GM12878 (cell line): Measurements from ENCODE around the gene NOP14. TPM values are rescaled to one million over a fixed set of nuclear protein-coding genes. Genes with fewer than 3 reads are reported as not detected.
A peak's percentile ranks its signal among the peaks of the same experiment; 100 is the strongest.

Experiments used
- ATAC-seq: fragments of 200-7000 bp; cut with Tn5 transposase; 3 replicates; pipeline ENCODE4 v1.9.1; 2020; ENCODE audit warnings: mild to moderate bottlenecking, moderate library complexity
- BruUV-seq: library from RNA; stranded (reverse); fragments of 400-500 nt; replicated peaks from 2 replicates; lab custom pipeline; 2021; lab: Mats Ljungman, UMichigan
- CTCF ChIA-PET: fragments of 300-600 bp; sonication (Branson Sonifier 250); formaldehyde crosslinking; extraction: SDS; loops from one replicate; lab custom pipeline; 2021; ENCODE audit warnings: inconsistent platforms; lab: Yijun Ruan, JAX
- POLR2A ChIA-PET: fragments of 350-600 bp; formaldehyde crosslinking; extraction: SDS; loops from one replicate; lab custom pipeline; 2021; ENCODE audit warnings: inconsistent platforms; lab: Charles Lee
- RAD21 ChIA-PET: fragments of 300-600 bp; sonication (Branson Sonifier 250); formaldehyde crosslinking; loops from one replicate; lab custom pipeline; 2023; ENCODE audit warnings: antibody characterized with exemption; ENCODE audit not compliant: unreplicated experiment; lab: Charles Lee
- SMC1A ChIA-PET: fragments of 300-600 bp; sonication (Branson Sonifier 250); formaldehyde crosslinking; loops from one replicate; lab custom pipeline; 2023; ENCODE audit not compliant: unreplicated experiment, uncharacterized antibody; lab: Charles Lee
- DNase-seq: peaks from one replicate; pipeline ENCODE4 v3.0.0-alpha.2; 2011; ENCODE audit warnings: low read depth, low spot score
- FAIRE-seq: peaks from 3 replicates; lab custom pipeline; 2011; peaks lifted over from hg19 to GRCh38; lab: Jason Lieb, UNC
- H2AFZ ChIP-seq: 2 replicates; pipeline ENCODE4 v1.6.0; 2011; ENCODE audit warnings: low read depth, low read length, control low read depth; ENCODE audit not compliant: control insufficient read depth
- H3K27ac ChIP-seq: 2 replicates; pipeline ENCODE4 v1.5.1; 2011; ENCODE audit warnings: control low read depth; ENCODE audit not compliant: control insufficient read depth, insufficient read depth
- H3K27me3 ChIP-seq, 2 experiments: replicated peaks in 1 of 2; 2 replicates each; pipeline versions ENCODE4 v1.6.0 to v1.6.1; 2011; ENCODE audit warnings: low read length in 1 of 2; ENCODE audit not compliant: control insufficient read depth in 2 of 2, insufficient read depth in 2 of 2
- H3K36me3 ChIP-seq, 2 experiments: 2 replicates each; pipeline ENCODE4 v1.5.1; 2011; ENCODE audit warnings: low read length in 1 of 2; ENCODE audit not compliant: control insufficient read depth in 2 of 2, insufficient read depth in 2 of 2
- H3K4me1 ChIP-seq: 2 replicates; pipeline ENCODE4 v1.6.1; 2011; ENCODE audit warnings: mild to moderate bottlenecking, low read length, moderate library complexity, mixed read lengths; ENCODE audit not compliant: control insufficient read depth, insufficient read depth
- H3K4me2 ChIP-seq: 2 replicates; pipeline ENCODE4 v1.6.0; 2011; ENCODE audit warnings: control low read depth; ENCODE audit not compliant: control insufficient read depth, insufficient read depth
- H3K4me3 ChIP-seq: fragments of 200-600 bp; sonication (generic); 2 replicates; pipeline ENCODE4 v1.5.1; 2016
- H3K79me2 ChIP-seq: 2 replicates; pipeline ENCODE4 v1.6.0; 2011; ENCODE audit warnings: low read length; ENCODE audit not compliant: control insufficient read depth, insufficient read depth
- H3K9ac ChIP-seq: 2 replicates; pipeline ENCODE4 v1.8.0; 2011; ENCODE audit warnings: low read length, control low read depth, mixed read lengths; ENCODE audit not compliant: control insufficient read depth, insufficient read depth
- H3K9me3 ChIP-seq: replicated peaks from 3 replicates; pipeline ENCODE4 v1.5.1; 2011; ENCODE audit warnings: mild to moderate bottlenecking, low read length; ENCODE audit not compliant: control insufficient read depth, insufficient read depth
- H4K20me1 ChIP-seq: 2 replicates; pipeline ENCODE4 v1.6.0; 2011; ENCODE audit not compliant: control insufficient read depth, insufficient read depth
- CREM ChIP-seq: IDR thresholded peaks from 2 replicates; pipeline ENCODE4 v1.6.1; 2014; ENCODE audit warnings: antibody characterized with exemption, low read depth
- CTCF ChIP-seq, 3 experiments: IDR thresholded peaks in 2 of 3; conservative IDR thresholded peaks in 1 of 3; 2 replicates each; pipeline ENCODE4 v1.5.1; 2011; ENCODE audit warnings: low read depth in 3 of 3, low read length in 3 of 3, mild to moderate bottlenecking in 3 of 3, control low read depth in 2 of 3, moderate library complexity in 2 of 3, inconsistent platforms in 1 of 3, mixed read lengths in 1 of 3; ENCODE audit not compliant: control insufficient read depth in 2 of 3, insufficient read depth in 1 of 3; ENCODE audit errors: extremely low read depth in 1 of 3
- IKZF2 ChIP-seq, 2 experiments: fragments of 450-650 bp; IDR thresholded peaks; 2 replicates each; pipeline ENCODE4 v1.6.1; 2017; ENCODE audit warnings: mild to moderate bottlenecking in 2 of 2, moderate library complexity in 2 of 2
- JUNB ChIP-seq: IDR thresholded peaks from 2 replicates; pipeline ENCODE4 v1.6.1; 2016; ENCODE audit warnings: antibody characterized with exemption, mild to moderate bottlenecking
- MEF2A ChIP-seq: IDR thresholded peaks from 2 replicates; pipeline ENCODE4 v1.6.1; 2011; ENCODE audit warnings: low read depth, mild to moderate bottlenecking, low read length, moderate library complexity; ENCODE audit not compliant: insufficient read depth
- MYC ChIP-seq: IDR thresholded peaks from 2 replicates; pipeline ENCODE4 v1.6.1; 2011; ENCODE audit warnings: mild to moderate bottlenecking, low read length, moderate library complexity, inconsistent platforms; ENCODE audit not compliant: insufficient read depth, insufficient replicate concordance, insufficient read length, severe bottlenecking
- NFIC ChIP-seq: IDR thresholded peaks from 2 replicates; pipeline ENCODE4 v1.6.1; 2012; ENCODE audit warnings: low read depth, mild to moderate bottlenecking, inconsistent platforms, low read length, moderate library complexity
- NFYA ChIP-seq: IDR thresholded peaks from 2 replicates; pipeline ENCODE4 v1.6.1; 2011; ENCODE audit warnings: low read depth, mild to moderate bottlenecking, low read length, improper control_type of control experiment, borderline replicate concordance
- REST ChIP-seq: IDR thresholded peaks from 2 replicates; pipeline ENCODE4 v1.6.1; 2012; ENCODE audit warnings: mild to moderate bottlenecking, low read depth, low read length
- RUNX3 ChIP-seq: IDR thresholded peaks from 2 replicates; pipeline ENCODE4 v1.6.1; 2012; ENCODE audit warnings: low read length, inconsistent platforms
- WGBS: methylation state at CpG from one replicate; pipeline ENCODE4 v1.1.6; 2016; ENCODE audit warnings: low lambda C conversion rate; ENCODE audit not compliant: insufficient replicate concordance, insufficient coverage; ENCODE audit errors: missing lambda C conversion rate; 5-methylcytosine and 5-hydroxymethylcytosine counted together
- in situ Hi-C: fragments of 300-500 bp; cut with MboI; formaldehyde crosslinking; loops from 9 replicates; pipeline ENCODE4 v1.14.3; 2018; ENCODE audit warnings: mixed read lengths
- intact Hi-C: fragments of 100-400 bp; cut with micrococcal nuclease; formaldehyde crosslinking; loops from one replicate; pipeline ENCODE4 v1.14.2; 2022; ENCODE audit not compliant: unreplicated experiment
- polyA plus RNA-seq, 11 experiments: library from polyadenylated mRNA; depleted of rRNA in 4 of 11; unstranded in 6 of 11; stranded (reverse) in 5 of 11; fragments of >200 nt; fragmentation: Nextera tagmentation in 4 of 11; fragmentation: Illumina TruSeq in 1 of 11; extraction: Ambion mirVana in 4 of 11; extraction: Trizol in 1 of 11; gene quantifications; 1 replicate in 1 of 11; 2 replicates in 10 of 11; pipeline versions ENCODE4 v1.2.1 to v1.2.3, GENCODE V29; 2011 to 2016; ENCODE audit warnings: inconsistent platforms in 2 of 11, missing spikeins in 2 of 11, low read depth in 1 of 11
- total RNA-seq, 4 experiments: library from RNA; depleted of rRNA in 3 of 4; stranded (reverse); fragments of >200 nt in 3 of 4; fragmentation: Illumina TruSeq in 1 of 4; extraction: Trizol in 1 of 4; gene quantifications; 2 replicates each; pipeline versions ENCODE4 v1.2.1 to v1.2.3, GENCODE V29; 2013 to 2021

The NOP14 gene
- total and polyA plus RNA-seq, 10 of the 15 experiments (the other 5 are each of a cell fraction or from before 2014, with no cell fraction given) = 13.8 to 80.6 (median 49.7) TPM

GRCh38 chr4:2961811-2962441 lies 1.3 kb downstream of the NOP14 start:
- intact Hi-C loops = loop anchor here (2.0 to 5.0 kb wide), 4 partner anchors 79 to 265 kb away; partner anchors contain the start of gene ADD1
- H3K4me1 ChIP-seq = peaks cover 20% of the 10 kb centered on the region
- H3K27me3 ChIP-seq = no peaks in the 10 kb centered on the region
- WGBS = under 1% methylated on average over 14 of the region's 14 CpGs
- H3K9me3 ChIP-seq = no peaks in the 10 kb centered on the region; the same call in 1 of the 3 replicates
- H3K4me3 ChIP-seq = peak overlapping the region; percentile 78
- H3K27ac ChIP-seq = peak overlapping the region; percentile 91
- peaks cover 3 to 15% of the 10 kb centered on the region in 2 experiments for H3K36me3 ChIP-seq
- H2AFZ ChIP-seq = peak overlapping the region; percentile 31; the same call in 1 of the 2 replicates
- ChIA-PET POLR2A (interaction anchor here (0.5 to 3.1 kb wide), 7 partner anchors 8 to 349 kb away, joined by 3 to 22 read pairs (median 4); no protein-coding TSS in a partner anchor), RAD21 (interaction anchor here (1.0 to 4.5 kb wide), 8 partner anchors 8 to 426 kb away, joined by 3 to 35 read pairs (median 4); partner anchors contain the start of gene FAM193A), SMC1A (interaction anchor here (0.7 to 3.6 kb wide), 7 partner anchors 8 to 199 kb away, joined by 3 to 19 read pairs (median 4); no protein-coding TSS in a partner anchor), CTCF (interaction anchor here (0.6 to 3.4 kb wide), 14 partner anchors 9 to 742 kb away, joined by 3 to 28 read pairs (median 3); no protein-coding TSS in a partner anchor)
- no peak for TF ChIP-seq IKZF2 (IDR thresholded peaks at IDR 0.05)
- TF ChIP-seq REST = no peak
- peak in 2 of 3 experiments; percentile 2 to 4; a peak in 1 of 6 replicates for TF ChIP-seq CTCF (IDR thresholded peaks at IDR 0.05 in 2 of 3, conservative IDR thresholded peaks at IDR 0.05 in 1 of 3; ENCODE audit: control insufficient read depth in 2 of 3, extremely low read depth in 1 of 3, insufficient read depth in 1 of 3, low read depth in 3 of 3, low read length in 3 of 3)
- TF ChIP-seq RUNX3 = peak; percentile 79
- peak; percentile 36; the same call in 1 of the 2 replicates for TF ChIP-seq NFIC
- TF ChIP-seq JUNB = no peak; the same call in 1 of the 2 replicates
- 0 out of 2 replicates have a peak, but pooled peaks have one; percentile 12 for TF ChIP-seq CREM
- TF ChIP-seq MYC = no peak
- no peak for TF ChIP-seq NFYA
- no peak for TF ChIP-seq MEF2A
- peaks cover 11% of the 10 kb centered on the region for H4K20me1 ChIP-seq
- H3K9ac ChIP-seq = peak overlapping the region; percentile 96
- peak; percentile 50 for ATAC-seq
- FAIRE-seq = peak; percentile 65
- in situ Hi-C loops = no loop called here
- BruUV-seq = no TSS peak
- peak overlapping the region; percentile 70 for H3K4me2 ChIP-seq
- no peak for DNase-seq
- H3K79me2 ChIP-seq = peaks cover 52% of the 10 kb centered on the region
